KMS-11 (cell line): ENCODE data around the gene SLC24A2.

Experiments used
- H2AFZ ChIP-seq: fragments of 200-600 bp; sonication (generic); 2 replicates; pipeline ENCODE4 v1.6.1; 2016; ENCODE audit warnings: antibody characterized with exemption, mixed run types, low read depth
- H3K27ac ChIP-seq: fragments of 200-600 bp; sonication (generic); 2 replicates; pipeline ENCODE4 v1.6.1; 2016; ENCODE audit warnings: mild to moderate bottlenecking, mixed run types
- H3K27me3 ChIP-seq: fragments of 200-600 bp; sonication (generic); 2 replicates; pipeline ENCODE4 v1.6.1; 2017; ENCODE audit warnings: mild to moderate bottlenecking, low read depth, mixed run types, moderate library complexity; ENCODE audit not compliant: insufficient read depth
- H3K36me3 ChIP-seq: fragments of 200-600 bp; sonication (generic); 2 replicates; pipeline ENCODE4 v1.6.1; 2017; ENCODE audit warnings: mild to moderate bottlenecking, mixed run types; ENCODE audit not compliant: insufficient read depth
- H3K4me1 ChIP-seq: fragments of 200-600 bp; sonication (generic); 2 replicates; pipeline ENCODE4 v1.6.1; 2016; ENCODE audit warnings: mild to moderate bottlenecking, low read depth, mixed run types; ENCODE audit not compliant: poor library complexity, severe bottlenecking
- H3K4me2 ChIP-seq: fragments of 200-600 bp; sonication (generic); 2 replicates; pipeline ENCODE4 v1.7.0; 2016; ENCODE audit warnings: mild to moderate bottlenecking, mixed run types
- H3K4me3 ChIP-seq: fragments of 200-600 bp; sonication (generic); IDR thresholded peaks from 2 replicates; pipeline ENCODE4 v1.6.1; 2017; ENCODE audit warnings: low read depth, low read length, mixed read lengths; ENCODE audit not compliant: insufficient read depth
- H3K79me2 ChIP-seq: fragments of 200-600 bp; sonication (generic); 2 replicates; pipeline ENCODE4 v1.6.1; 2016; ENCODE audit warnings: low read depth, mixed run types; ENCODE audit not compliant: insufficient read depth
- H3K9ac ChIP-seq: fragments of 200-600 bp; sonication (generic); 2 replicates; pipeline ENCODE4 v1.6.1; 2016; ENCODE audit warnings: mild to moderate bottlenecking, mixed run types
- H4K20me1 ChIP-seq: fragments of 200-600 bp; sonication (generic); 2 replicates; pipeline ENCODE4 v1.6.1; 2016; ENCODE audit warnings: mild to moderate bottlenecking, mixed run types; ENCODE audit not compliant: insufficient read depth
- TF ChIP-seq, protein P1 (sequence below): fragments of 200-600 bp; sonication (generic); conservative IDR thresholded peaks from 2 replicates; pipeline ENCODE4 v1.6.1; 2017; ENCODE audit warnings: low read depth, mild to moderate bottlenecking, antibody characterized with exemption, low read length, moderate library complexity, mixed read lengths

The SLC24A2 gene

DNA sequence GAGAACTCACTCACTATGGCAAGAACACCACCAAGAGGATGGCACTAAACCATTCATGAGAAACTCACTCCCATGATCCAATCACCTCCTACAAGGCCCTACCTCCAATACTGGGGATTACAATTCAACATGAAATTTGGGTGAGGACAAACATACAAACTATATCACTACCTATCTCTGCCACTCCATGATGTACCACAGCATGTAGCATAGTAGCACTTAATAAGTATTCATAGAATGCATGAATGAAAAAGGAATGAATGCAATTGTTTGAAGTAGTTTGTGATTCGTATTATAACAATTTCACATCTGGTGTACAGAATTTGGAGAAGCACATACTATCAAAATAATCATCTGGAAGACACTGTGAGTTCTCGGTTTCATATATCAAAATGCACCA, 27.9 kb upstream of the SLC24A2 start:
- H3K4me2 ChIP-seq: no peak overlapping the region
- H2AFZ ChIP-seq: no peak overlapping the region

DNA sequence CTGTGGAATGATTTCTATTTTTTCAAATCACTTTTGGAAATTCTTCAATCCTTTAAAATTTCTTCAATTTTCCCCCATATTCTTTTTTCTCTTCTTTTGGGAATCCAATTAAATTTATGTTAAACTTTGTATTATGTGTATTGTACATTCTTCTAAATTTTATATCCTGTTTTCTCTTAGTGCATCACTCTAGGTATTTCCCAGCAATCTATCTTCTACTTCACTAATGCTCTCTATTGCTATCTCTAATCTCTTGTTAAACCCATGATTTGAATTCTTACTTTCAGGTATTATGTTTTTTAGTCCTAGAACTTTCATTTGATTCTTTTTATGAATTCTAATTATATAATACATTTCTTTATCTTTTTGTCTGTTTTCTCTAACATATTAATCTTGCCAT, 23.4 kb upstream of the SLC24A2 start:
- Histone ChIP-seq H3K4me3 (no peak overlapping the region), H3K36me3 (no peaks in the 10 kb centered on the region), H3K27ac (no peak overlapping the region), H2AFZ (no peak overlapping the region), H3K79me2 (no peaks in the 10 kb centered on the region), H3K4me2 (no peak overlapping the region), H3K9ac (no peak overlapping the region), H3K4me1 (no peaks in the 10 kb centered on the region), H4K20me1 (no peaks in the 10 kb centered on the region), H3K27me3 (no peaks in the 10 kb centered on the region)
- TF ChIP-seq, protein P1, sequence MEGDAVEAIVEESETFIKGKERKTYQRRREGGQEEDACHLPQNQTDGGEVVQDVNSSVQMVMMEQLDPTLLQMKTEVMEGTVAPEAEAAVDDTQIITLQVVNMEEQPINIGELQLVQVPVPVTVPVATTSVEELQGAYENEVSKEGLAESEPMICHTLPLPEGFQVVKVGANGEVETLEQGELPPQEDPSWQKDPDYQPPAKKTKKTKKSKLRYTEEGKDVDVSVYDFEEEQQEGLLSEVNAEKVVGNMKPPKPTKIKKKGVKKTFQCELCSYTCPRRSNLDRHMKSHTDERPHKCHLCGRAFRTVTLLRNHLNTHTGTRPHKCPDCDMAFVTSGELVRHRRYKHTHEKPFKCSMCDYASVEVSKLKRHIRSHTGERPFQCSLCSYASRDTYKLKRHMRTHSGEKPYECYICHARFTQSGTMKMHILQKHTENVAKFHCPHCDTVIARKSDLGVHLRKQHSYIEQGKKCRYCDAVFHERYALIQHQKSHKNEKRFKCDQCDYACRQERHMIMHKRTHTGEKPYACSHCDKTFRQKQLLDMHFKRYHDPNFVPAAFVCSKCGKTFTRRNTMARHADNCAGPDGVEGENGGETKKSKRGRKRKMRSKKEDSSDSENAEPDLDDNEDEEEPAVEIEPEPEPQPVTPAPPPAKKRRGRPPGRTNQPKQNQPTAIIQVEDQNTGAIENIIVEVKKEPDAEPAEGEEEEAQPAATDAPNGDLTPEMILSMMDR: no peak

More for the DNA sequence above, 27.9 kb upstream of the SLC24A2 start:
- TF ChIP-seq, protein P1: no peak
- H3K36me3 ChIP-seq: no peaks in the 10 kb centered on the region
- no peaks in the 10 kb centered on the region for H3K27me3 ChIP-seq
- H3K9ac ChIP-seq: no peak overlapping the region
- no peaks in the 10 kb centered on the region for H3K79me2 ChIP-seq
- H3K4me3 ChIP-seq: no peak overlapping the region
- no peaks in the 10 kb centered on the region for H3K4me1 ChIP-seq
- no peaks in the 10 kb centered on the region for H4K20me1 ChIP-seq
- H3K27ac ChIP-seq: no peak overlapping the region

DNA sequence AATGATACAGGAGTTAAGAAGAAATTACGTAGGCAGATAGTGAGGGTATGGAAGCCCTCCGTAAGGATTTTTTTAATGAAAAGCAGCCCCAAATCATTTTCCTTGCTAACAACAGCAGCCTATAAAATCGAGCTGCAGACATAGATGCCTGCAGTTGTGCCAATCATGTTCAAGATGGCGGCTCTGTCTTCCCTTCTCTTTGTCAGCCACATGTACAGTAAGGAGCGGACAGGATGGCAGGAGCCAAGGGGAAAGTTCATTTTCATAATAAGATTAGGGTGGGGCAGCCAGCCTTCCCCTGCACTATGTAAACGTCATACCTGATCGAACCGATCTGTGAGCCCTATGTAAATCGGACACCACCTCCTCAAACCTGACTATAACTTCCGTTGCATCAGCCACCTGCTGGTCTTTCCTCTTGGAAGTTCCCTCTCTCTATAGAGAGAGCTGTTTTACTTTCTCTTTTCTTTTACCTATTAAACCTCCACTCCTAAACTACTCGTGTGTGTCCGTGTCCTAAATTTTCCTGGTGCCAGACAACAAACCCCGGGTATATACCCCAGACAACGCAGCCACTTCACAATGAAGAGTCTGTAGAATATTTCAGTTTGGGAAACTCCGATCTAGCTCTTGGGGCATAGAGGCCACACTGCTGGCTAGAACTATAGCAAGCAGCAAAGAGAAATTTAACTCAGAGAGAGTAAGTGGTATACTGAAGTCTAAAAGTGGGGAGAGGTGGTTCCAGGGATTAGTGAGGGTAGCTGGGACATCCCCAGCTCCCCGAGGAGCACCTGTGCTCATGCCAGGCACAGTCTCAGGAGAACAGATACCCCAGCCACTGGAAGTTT, 20.8 kb upstream of the SLC24A2 start:
- Histone ChIP-seq H3K27me3 (no peaks in the 10 kb centered on the region), H4K20me1 (no peaks in the 10 kb centered on the region), H2AFZ (no peak overlapping the region), H3K36me3 (no peaks in the 10 kb centered on the region), H3K79me2 (no peaks in the 10 kb centered on the region), H3K4me3 (no peak overlapping the region), H3K4me2 (no peak overlapping the region), H3K9ac (no peak overlapping the region), H3K27ac (no peak overlapping the region), H3K4me1 (no peaks in the 10 kb centered on the region)
- TF ChIP-seq, protein P1: no peak

DNA sequence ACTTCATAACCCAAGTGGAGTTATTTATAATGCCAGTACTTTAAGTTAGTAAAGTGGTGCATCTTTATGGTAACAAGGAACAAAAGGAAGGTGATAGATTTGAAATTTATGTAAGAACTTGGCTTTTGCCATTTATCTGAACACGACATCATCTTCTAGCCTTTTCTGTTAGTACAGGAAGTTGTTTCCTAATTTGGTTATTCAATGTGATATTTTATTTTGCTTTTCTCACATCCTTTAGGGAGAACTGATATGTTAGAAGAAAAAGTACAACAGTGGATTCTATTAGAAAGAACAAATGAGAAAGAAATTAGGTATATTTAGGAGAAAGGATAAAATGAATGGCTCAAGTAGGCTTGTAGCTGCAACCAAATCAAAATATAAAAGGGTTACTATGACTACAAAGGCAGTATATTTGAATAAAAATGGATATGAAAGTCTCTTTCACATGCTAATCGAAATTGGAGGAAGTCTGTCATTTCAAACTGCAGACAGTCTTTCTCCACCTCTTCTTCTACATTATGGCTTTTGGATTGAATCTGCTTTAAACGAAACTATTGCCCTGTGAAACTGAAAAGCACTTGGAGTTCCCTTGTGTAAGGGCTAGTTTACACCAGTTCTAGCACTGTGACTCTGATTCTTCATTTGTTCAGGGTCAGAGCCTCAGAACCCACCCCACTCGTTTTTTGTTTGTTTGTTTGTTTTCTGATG, 18.5 kb upstream of the SLC24A2 start:
- no peak overlapping the region for H3K4me2 ChIP-seq

More for the DNA sequence above, 18.5 kb upstream of the SLC24A2 start:
- H3K4me3 ChIP-seq: no peak overlapping the region
- no peaks in the 10 kb centered on the region for H3K4me1 ChIP-seq
- H4K20me1 ChIP-seq: no peaks in the 10 kb centered on the region
- no peak overlapping the region for H2AFZ ChIP-seq
- H3K9ac ChIP-seq: no peak overlapping the region
- no peak overlapping the region for H3K27ac ChIP-seq
- no peaks in the 10 kb centered on the region; the same call in 1 of the 2 replicates for H3K36me3 ChIP-seq
- H3K27me3 ChIP-seq: no peaks in the 10 kb centered on the region
- H3K79me2 ChIP-seq: no peaks in the 10 kb centered on the region
- TF ChIP-seq, protein P1: no peak
